ENCODE data around the gene LRP1B.
"Not testable (repeated sequence)": the region's sequence is repeated elsewhere in the genome, so short reads cannot be mapped to it uniquely, and the experiment has no call there.

LRP1B gene

DNA sequence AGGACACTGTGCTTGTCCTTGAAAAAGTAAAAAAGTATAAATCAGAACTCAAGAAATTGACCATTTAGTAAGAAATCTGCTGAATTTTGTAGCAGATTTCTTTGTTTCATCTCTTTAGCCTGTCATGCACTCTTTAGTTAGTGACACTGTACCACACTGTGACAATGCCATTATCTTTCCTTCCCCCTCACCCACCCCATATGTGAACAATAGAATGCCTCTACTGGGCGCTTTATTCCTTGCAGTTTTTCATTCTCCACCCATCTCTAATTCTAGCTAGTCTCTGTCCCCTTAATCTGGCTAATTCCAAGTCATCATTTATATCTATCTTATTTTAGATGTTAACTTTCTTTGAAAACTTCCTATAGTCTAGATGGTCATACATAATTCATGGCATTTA is 241.0 kb downstream of the LRP1B start:
- no peak for DNase-seq (ENCODE audit: low read depth in 2 of 2)

DNA sequence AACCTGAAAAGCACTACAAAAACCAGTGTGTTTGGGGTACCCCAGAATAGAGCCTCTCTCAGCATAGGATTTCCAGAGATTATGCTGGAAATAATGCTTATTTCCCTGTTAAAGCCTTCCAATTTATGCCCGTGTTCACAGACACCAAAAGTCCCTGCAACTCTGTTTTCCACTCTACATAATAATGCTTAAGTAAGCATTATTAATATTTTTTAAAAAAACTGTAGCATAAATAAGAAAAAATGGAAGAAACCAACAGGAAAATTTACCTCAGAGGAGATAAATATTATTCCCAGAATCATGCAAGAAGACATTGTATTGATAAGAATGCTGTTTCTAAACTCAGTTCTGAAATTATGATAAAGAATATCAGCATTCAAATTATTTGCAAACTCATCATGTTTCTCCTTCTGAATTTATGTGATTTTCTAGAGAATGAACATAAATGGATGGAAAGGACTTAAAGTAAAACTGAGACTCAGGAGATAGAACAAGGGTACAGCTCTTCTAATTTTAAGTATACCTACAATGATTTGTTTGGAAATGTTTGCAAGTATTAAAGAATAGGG is 241.7 kb downstream of the LRP1B start:
- DNase-seq (ENCODE audit: low read depth in 2 of 2): no peak

- DNase-seq (ENCODE audit: low read depth in 2 of 2): no peak
Observed at GRCh38 chr2:141887363-141887762, 243.5 kb downstream of the LRP1B start.

GRCh38 chr2:141878016-141878415 is 252.8 kb downstream of the LRP1B start:
- DNase-seq (ENCODE audit: low read depth in 2 of 2): no peak

DNA sequence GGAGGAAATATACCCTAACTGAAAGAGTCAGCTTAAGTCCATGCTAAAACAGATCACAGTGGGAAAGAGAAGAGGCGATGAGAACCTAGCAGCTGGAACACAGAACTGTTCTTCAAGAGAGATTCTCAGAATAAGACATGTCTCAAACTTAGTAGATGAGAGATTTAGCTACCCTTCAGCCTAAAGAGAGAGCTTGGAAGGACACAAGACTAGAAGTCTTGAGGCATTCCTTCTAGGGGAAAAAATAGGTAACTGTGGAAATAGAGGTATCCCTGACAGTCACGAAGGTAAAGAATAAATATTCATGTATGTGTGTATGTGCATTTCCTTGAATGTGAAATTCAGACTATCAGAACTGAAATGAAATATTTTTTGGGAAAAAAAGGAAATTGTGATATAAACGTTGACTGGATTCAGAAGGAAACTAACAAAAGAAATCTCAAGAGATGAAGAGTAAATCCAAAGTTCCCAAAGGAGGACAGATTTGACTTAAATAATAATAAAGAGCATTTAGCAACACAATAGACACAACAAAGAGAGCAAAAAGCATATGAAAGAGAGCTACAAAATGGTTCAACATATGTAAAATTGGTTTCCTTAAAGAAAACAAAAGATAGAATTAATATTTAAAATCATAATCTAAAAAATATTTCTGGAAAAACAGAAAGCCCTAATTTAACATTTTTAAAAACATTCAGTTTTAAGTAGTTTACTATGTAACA is 258.7 kb downstream of the LRP1B start:
- DNase-seq (ENCODE audit: low read depth in 2 of 2): no peak

DNA sequence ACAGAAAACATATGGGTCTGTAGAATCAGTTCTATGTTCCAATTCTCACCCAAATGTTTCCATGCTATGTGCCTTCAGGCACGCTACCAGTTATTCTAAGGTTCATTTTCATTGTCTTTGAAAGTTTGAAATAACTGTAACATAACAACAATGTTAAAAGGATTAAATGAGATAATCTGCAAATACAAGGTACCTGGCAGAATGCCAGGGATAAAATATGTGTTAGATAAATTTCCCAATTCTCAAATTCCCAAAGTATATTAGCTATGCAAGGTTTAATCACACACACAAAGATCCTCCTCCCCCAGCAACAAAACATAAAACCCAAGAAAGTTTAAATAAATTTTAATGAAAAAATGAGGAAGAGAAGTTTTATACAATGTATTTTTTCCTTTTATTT is 261.2 kb downstream of the LRP1B start:
- no peak for DNase-seq (ENCODE audit: low read depth in 2 of 2)

GRCh38 chr2:141863964-141864363 is 266.9 kb downstream of the LRP1B start:
- DNase-seq (ENCODE audit: low read depth in 2 of 2): no peak

DNA sequence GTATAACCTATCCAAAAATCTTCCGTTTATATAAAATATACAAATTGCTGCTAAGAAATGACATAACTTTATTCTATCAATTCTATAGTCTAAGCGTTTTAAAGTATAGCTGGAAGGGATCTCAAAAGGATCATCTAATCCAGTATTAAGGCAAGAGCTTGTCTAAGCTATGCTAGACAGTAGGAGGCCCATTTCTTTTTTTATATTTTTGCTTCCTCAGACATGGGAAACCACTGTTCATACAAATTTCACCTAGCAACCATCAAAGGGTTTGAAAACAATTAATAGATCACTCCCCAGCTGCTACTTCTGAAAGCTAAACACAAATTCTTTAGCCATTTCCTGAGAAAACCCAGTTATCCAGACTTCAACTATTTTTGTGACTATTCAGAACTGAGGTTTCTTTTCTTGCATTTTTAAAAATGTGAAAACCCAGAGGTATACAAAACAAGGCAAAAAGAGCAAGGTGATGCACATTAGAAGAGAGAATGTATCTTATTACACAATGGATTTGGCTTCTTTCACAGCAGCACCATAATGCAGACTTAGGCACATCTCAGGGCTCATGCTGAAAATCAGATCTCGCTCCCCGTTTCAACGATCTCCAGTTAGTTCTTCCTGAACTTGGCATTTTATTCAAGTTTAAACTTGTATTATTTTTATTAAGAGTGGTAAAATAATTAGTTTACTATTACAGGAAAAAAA is 274.4 kb downstream of the LRP1B start:
- DNase-seq (ENCODE audit: low read depth in 2 of 2): no peak

DNA sequence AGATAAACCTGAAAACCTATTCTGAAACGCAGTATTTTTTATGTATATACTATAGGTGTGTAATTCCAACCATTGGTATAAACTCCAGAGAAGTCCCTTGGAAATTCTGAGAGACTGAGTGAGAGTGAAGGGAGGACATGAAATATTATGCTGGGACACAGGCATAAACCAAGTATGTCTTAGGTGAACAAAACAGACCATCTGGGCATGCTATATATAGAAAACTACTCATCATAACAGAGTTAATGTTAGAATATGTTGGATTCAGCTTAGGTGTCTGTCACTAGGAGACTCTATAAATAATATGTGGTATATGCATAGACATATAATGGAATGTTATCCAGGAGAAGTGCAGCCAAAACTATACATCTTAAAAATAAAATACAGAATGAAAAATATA is 282.6 kb downstream of the LRP1B start:
- no peak for DNase-seq (ENCODE audit: low read depth in 2 of 2)

- DNase-seq (ENCODE audit: low read depth in 2 of 2): no peak
Observed at GRCh38 chr2:141844231-141844630, 286.6 kb downstream of the LRP1B start.

DNA sequence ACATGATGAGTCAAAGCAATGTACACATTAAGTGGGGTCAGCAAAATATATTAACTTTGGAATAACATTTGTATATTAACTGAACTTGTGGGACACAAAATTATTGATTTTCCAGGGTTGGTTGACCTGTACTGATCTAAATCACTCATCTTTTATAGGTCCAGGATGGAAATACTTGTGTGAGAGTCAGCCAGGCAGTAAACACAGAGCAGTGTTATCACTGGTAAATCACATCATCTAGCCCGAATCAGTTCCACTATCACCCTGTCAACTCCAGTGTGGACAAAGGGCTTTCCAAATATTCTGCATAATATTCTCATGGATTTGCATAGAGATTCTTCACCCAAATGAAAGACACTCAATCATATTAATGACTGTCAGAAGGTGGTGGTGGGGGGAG is 295.7 kb downstream of the LRP1B start:
- no peak for DNase-seq (ENCODE audit: low read depth in 2 of 2)

DNA sequence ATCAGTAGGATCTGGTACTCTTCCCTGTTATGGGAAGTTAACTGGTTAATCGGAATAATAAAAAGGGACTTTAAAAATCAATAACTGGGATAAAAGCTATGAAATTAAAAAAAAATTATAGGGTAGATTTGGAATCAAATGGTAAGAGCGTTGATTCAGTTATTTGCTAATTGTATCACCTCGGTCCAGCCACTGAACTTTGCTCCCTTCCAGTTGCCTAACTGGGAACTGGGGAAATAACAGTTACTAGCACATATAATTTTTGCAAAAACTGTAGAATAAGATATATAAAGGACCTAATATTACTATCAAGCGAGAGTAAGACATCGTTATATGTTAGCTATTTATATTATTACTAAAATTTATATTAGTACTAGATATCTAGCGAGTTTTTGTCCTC is 302.1 kb downstream of the LRP1B start:
- DNase-seq (ENCODE audit: low read depth in 2 of 2): no peak

GRCh38 chr2:141824790-141825189 is 306.0 kb downstream of the LRP1B start:
- DNase-seq (ENCODE audit: low read depth in 2 of 2): no peak

- no peak for DNase-seq (ENCODE audit: low read depth in 2 of 2)
Observed at GRCh38 chr2:141820893-141821292, 309.9 kb downstream of the LRP1B start.

GRCh38 chr2:141815320-141815719 is 315.5 kb downstream of the LRP1B start:
- DNase-seq (ENCODE audit: low read depth in 2 of 2): not testable (repeated sequence)

DNA sequence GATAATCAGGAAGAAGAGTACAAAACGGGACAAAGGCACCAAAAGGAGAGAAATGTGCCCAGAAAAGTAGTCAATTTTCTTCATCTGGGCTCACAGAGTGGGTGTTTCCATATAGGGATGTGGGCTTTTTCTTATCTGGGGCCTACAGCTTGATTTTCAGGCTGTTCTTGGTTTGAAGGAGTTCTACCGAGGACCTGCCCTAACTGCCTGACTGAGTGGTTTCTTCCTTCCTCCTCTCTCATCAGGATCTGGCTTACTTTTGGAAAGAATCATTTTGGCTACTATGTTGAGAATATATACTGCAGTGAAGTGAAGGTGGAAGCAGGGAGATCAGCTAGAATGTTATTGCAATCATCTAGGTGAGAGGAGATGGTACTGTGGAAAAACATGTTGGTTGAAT is 316.7 kb downstream of the LRP1B start:
- DNase-seq (ENCODE audit: low read depth in 2 of 2): no peak

- no peak for DNase-seq (ENCODE audit: low read depth in 2 of 2)
Observed at GRCh38 chr2:141810148-141810547, 320.7 kb downstream of the LRP1B start.

- DNase-seq (ENCODE audit: low read depth in 2 of 2): no peak
Observed at GRCh38 chr2:141806090-141806489, 324.7 kb downstream of the LRP1B start.

GRCh38 chr2:141805302-141805701 is 325.5 kb downstream of the LRP1B start:
- no peak for DNase-seq (ENCODE audit: low read depth in 2 of 2)

DNA sequence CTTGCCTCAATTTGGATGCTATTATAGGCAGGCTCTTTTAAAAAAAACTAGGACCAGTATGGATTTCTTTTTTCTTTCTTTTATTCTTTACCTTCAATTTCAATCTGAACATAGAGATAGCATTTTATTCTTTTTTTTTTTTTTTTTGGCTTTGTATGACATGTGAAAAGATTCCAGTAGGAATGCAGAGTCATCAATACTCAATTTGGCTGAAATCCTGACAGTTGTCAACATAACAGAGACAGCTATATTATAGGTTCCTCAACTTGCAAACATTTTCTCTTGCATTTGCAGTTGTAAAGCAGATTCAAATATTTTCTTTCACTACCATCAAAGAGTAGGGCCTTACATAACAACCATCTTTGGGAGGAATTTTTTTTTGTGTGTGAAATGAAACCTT is 334.4 kb downstream of the LRP1B start:
- no peak for DNase-seq (ENCODE audit: low read depth in 2 of 2)

DNA sequence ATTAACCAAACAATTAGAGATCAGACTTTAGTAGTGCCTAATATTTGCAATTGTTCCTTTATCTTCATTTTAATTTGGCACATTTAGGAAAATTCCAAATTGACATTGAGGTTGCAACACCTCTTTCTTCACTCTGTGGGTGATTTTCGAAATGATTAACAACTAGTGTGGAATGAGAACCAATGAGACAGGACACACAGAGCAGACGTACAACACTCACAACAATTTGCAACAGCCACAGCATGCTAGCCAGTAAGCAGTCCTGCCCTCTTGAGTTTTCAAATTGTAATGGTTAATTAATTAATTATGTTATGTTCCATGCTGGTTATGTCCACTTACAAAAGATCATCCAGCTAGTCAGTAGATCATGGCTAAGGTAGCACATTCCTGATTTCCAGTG is 339.3 kb downstream of the LRP1B start:
- no peak for DNase-seq (ENCODE audit: low read depth in 2 of 2)

DNA sequence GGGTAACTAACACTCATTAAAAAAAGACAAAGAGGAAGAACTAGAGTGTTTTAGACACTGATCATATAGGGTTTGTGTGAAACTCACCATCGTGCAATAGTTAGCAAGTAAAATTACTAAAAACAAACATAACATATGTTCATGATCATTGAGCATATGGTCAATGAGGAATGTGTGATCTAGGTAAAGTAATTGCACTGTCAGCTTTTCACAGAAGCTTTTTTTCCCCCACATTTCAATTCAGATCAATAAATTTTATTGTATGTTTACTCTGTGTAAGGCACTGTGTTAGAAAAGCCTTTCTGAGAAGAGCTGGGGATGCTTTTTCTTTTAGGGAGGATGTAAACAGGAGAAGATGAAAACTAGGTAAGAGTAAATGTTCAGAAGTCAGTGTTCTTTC is 348.2 kb downstream of the LRP1B start:
- no peak for DNase-seq (ENCODE audit: low read depth in 2 of 2)

DNA sequence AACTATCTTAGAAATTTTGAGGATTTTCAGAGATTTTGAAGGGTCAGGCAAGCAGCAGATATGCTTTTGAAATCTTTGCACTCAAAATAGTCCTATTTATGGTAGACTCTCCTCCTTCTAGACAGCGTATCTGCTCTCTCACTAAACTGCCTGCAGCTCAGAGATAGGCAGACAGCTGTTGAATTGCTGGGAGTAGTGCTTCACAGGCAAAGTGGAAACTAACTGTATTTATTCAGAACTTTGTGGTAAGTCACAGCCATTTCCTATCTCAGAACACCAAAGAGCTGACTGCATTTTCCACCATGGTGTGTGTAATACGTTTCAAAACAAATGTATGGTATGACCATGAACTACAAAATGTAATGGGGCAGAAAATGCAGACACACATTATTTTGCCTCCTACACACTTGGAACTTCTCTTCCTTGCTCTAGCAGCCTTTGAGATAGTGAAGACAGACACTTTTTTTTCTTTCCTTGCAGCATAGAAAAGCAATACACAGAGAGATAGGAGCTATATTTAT is 352.4 kb downstream of the LRP1B start:
- DNase-seq (ENCODE audit: low read depth in 2 of 2): no peak

Data from stimulated activated CD8-positive, alpha-beta memory T cell treated with anti-CD3 and anti-CD28 coated beads, Interleukin-7, amount 100 ng/mL, for 4 hours (primary cell).